Mesenteric fat pad (tissue), 1 donor: ENCODE measurements around the gene TSPYL6. TPM values are rescaled to one million over a fixed set of nuclear protein-coding genes. Genes with fewer than 3 reads are reported as not detected.

ENCODE experiments used
- total RNA-seq: library from RNA; stranded (reverse); fragmentation: NEBNext Ultra II Directional; extraction: Animal tissue kit (Norgen Biotek cat#: 25700); gene quantifications from one replicate; pipeline ENCODE4 v1.2.1, GENCODE V29; 2021
- donor health status: DM: yes; HTN: yes; CAD: no.

Gene TSPYL6
- total RNA-seq, 1 donor from 2014 or later, result not detected

Other genes with a start within 250 kb of the TSPYL6 start
- 23.4 TPM for gene ACYP2, start 140.6 kb downstream of the TSPYL6 start, total RNA-seq
- gene SPTBN1, start 200.1 kb upstream of the TSPYL6 start, total RNA-seq, result 776 TPM